ENCODE measurements around the gene OR2D2.
"Not testable (repeated sequence)": the region's sequence is repeated elsewhere in the genome, so short reads cannot be mapped to it uniquely, and the experiment has no call there.

The OR2D2 gene, protein sequence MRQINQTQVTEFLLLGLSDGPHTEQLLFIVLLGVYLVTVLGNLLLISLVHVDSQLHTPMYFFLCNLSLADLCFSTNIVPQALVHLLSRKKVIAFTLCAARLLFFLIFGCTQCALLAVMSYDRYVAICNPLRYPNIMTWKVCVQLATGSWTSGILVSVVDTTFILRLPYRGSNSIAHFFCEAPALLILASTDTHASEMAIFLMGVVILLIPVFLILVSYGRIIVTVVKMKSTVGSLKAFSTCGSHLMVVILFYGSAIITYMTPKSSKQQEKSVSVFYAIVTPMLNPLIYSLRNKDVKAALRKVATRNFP

GRCh38 chr11:6892400-6892799, at the start of gene OR2D2:
Gene OR2D2 (minus strand): TSS chr11:6892500. CDS start chr11:6892500, 0 bp downstream.
- FAIRE-seq: no peak
- DNase-seq (ENCODE audit: low spot score): no peak

DNA sequence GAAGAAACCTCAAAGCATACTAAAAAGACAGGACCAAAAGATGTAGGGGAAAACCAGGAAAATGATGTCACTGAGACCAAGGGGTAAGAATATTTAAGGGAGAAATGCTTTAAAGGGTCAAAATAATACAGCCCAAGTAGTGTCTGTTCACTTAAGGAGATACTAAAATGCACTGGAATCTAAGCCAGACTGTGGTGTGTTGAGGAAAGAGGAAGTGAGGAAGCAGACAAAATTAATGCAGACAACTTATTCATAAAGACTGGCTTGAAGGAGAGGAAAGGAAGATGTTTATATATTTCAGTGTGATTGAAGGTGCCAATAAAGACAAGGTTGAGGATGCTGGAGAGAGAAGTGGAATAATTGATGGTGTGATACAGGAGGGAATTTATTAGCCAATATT, 49.7 kb upstream of the OR2D2 start:
- FAIRE-seq: no peak
- no peak for DNase-seq (ENCODE audit: low spot score)

- no peak for FAIRE-seq
- no peak for DNase-seq (ENCODE audit: low spot score)
These were observed 39.8 kb upstream of the OR2D2 start for GRCh38 chr11:6932145-6932544.

DNA sequence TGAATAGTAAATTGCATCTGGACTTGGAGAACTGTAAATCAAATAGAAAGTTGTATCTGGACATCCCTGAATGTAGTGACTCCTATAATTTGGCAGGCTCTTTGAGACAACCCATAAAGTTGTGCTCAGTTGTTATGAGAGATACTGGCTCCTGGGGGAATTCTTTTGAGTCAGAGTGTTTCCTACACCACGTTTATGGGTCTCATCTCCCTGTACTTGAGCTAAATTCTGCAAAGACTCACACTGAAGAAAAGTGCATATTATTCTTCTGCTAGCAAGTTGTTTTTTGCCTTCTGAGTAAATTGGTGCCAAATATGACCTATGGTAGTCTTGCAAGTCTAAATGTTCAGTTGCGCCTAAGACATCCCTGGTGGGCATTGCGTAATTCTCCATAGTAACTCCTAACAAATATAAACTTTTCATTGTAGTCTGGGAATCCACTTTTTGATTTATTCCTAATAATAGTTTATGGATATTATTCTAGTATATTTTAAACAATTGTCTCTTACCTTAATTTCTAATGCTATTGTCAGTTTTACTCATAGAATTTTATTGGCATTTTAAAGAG, 38.9 kb upstream of the OR2D2 start:
- DNase-seq (ENCODE audit: low spot score) (no peak), FAIRE-seq (no peak)

GRCh38 chr11:6928916-6929315, 36.6 kb upstream of the OR2D2 start:
- no peak for FAIRE-seq
- DNase-seq (ENCODE audit: low spot score): no peak

GRCh38 chr11:6927030-6927617, 34.8 kb upstream of the OR2D2 start:
- FAIRE-seq: peak; percentile 5

DNA sequence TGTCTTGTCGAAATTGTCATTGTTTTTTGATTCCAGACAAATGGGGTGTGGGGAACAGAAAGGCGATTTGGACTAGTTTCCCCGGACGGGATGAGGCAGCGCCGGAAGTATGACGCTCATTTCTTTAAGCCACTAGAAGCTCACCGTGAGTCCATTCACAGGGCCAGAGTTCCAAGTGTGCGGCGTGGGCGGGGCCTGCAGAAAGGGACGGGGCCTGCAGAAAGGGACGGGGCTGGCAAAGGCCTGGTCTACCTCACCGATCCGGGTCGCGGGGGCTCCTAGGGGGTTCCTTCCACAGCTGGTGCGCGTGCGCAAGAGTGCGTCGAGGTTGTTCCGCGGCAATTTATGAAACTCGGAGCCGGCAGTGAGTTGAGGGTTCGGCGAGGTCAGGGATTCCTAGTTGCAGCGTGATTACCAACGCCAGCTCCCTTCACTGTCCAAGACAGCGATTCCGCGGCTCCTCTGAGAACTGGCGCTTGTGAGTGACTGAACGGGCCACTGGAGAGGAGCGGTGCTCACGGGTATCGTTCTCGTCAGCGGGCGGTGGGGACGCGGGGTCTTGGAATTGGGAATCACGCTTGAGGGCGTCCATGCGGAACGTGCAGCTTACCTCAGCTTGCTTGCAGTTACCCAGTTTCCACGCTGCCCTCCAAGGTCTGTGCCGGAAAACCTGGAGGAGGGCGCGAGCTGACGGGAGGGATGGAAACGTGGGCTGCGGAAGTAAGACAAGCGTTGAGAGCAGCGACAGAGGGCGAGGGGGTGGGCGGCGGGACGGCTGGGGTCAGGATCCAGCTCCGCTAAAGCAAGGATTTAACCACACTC, 34.1 kb upstream of the OR2D2 start, which contains the start of gene ZNF215:
ZNF215 (plus strand) TSS at position 219 of the 822 bp plus-strand sequence. CDS start 5,847 bp downstream, outside the sequence.
- DNase-seq (ENCODE audit: low spot score): peak; percentile 90

More at GRCh38 chr11:6927030-6927617, 34.8 kb upstream of the OR2D2 start:
- peak; percentile 5 for DNase-seq (ENCODE audit: low spot score)

GRCh38 chr11:6925636-6926207, 33.4 kb upstream of the OR2D2 start:
- FAIRE-seq: no peak
- DNase-seq (ENCODE audit: low spot score): peak; percentile 19

More for the DNA sequence above, 34.1 kb upstream of the OR2D2 start, which contains the start of gene ZNF215:
- FAIRE-seq: no peak

DNA sequence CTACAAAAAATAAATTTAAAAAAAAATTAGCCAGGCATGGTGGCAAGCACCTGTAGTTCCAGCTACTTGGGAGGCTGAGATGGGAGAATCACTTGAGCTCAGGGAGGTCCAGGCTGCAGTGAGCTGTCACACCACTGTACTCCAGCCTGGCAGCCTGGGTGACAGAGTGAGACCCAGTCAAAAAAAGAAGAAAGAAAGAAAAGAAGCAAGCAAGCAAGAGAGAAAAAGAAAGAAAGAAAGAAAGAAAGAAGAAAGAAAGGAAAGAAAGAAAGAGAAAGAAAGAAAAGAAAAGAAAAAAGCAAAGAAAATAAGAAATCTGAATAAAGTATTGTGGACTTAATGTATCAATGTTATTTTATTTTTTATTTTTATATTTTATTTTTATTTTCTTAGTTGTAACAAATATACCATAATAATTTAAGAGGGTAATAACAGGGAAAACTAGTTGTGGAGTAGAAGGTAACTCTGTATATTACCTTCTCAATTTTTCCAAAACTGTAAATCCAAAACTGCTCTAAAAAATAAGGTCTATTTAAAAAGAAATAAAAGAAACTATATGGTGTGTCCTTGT, 32.8 kb upstream of the OR2D2 start:
- FAIRE-seq (no peak), DNase-seq (ENCODE audit: low spot score) (no peak)

- DNase-seq (ENCODE audit: low spot score) (no peak), FAIRE-seq (no peak)
These were observed 28.4 kb upstream of the OR2D2 start, which contains the start of gene OR2D3 for GRCh38 chr11:6920702-6921101. Gene OR2D3 (plus strand): TSS chr11:6921002. CDS start chr11:6921002, 0 bp downstream.

GRCh38 chr11:6919698-6920097, 27.4 kb upstream of the OR2D2 start:
- FAIRE-seq: no peak
- no peak for DNase-seq (ENCODE audit: low spot score)

DNA sequence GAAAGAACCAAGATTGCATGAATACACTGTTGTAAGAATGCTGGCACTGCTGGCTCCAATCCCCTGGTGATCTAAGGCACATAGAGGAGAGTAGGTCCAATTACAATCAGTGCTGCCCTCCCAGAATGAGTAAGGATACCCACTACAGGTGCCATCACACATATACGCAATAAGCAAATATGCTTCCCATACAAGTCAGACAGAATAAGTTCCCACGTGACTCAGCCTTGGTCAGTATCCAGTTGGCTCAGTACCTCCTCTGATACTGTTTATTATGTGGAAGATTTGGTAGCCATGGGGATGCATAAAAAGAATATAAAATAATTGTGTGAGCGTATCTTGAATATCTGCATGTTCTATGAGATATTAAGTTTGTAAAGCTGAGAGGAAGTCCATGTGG, 19.6 kb upstream of the OR2D2 start:
- DNase-seq (ENCODE audit: low spot score) (no peak), FAIRE-seq (no peak)

DNA sequence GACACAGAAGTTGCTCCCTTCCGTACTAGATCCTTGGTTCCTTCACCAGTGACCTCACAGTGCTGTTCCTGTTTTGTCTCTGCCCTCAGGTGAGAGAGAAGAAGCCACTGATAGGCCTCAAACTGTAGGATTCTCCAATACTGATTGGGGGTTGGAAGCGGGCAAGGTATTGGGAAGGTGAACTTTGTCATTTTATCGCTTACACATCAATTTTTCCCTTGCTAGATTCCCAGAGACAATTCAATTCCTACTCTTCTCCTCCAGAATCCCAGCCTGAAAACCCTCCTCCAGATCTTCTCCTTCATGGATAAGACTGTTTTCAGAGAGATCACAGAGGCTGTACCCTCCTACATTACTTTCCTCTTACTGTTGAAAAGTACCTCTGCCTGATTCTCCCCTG, 19.1 kb upstream of the OR2D2 start:
- no peak for DNase-seq (ENCODE audit: low spot score)
- FAIRE-seq: no peak

DNA sequence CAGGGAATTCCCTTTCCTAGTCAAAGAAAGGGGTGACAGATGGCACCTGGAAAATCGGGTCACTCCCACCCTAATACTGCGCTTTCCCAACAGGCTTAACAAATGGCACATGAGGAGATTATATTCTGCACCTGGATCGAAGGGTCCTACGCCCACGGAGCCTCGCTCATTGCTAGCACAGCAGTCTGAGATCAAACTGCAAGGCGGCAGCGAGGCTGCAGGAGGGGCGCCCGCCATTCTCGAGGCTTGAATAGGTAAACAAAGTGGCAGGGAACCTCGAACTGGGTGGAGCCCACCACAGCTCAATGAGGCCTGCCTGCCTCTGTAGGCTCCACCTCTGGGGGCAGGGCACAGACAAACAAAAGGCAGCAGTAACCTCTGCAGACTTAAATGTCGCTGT, 12.5 kb upstream of the OR2D2 start:
- not testable (repeated sequence) for FAIRE-seq; DNase-seq (ENCODE audit: low spot score)

- no peak for FAIRE-seq
These were observed 8.2 kb upstream of the OR2D2 start for GRCh38 chr11:6900327-6900999.

GRCh38 chr11:6898911-6899310, 6.6 kb upstream of the OR2D2 start:
- no peak for FAIRE-seq
- DNase-seq (ENCODE audit: low spot score): no peak

More at GRCh38 chr11:6900327-6900999, 8.2 kb upstream of the OR2D2 start:
- no peak for DNase-seq (ENCODE audit: low spot score)

DNA sequence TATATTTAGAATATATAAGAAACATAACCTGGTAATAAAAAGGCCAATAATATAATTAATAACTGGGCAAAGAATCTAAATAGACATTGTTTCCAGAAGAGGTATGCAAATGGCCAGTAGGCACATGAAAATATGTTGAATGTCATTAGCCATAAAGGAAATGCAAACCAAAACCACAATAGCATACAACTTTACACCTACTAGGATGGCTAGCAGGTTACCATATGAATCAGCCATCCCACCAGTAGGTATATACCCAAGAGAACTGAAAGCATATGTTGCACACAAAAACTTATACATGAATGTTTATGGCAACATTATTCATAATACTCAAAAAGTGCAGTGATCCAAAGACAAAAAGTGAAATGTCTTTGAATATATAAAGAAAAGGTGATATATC, 2.7 kb upstream of the OR2D2 start:
- DNase-seq (ENCODE audit: low spot score) (no peak), FAIRE-seq (no peak)

DNA sequence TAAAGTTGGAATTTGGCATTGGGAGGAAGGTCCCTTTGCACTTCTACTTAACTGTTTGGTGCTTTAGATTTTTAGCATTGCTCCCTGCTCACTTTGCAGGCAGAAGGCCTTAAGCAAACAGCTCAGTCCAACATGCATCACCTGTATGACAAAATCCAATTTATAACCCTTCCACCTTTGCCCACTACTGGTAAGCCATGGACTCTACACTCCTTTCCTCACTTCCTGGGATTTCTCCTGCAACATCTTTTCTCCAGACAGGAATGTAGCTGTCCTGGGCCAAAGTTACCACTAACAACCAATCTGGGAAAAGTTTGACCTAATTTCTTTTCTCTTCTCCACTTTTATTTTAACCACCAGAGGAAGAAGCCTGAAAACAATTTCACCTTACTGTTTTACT, 1.8 kb upstream of the OR2D2 start:
- FAIRE-seq (no peak), DNase-seq (ENCODE audit: low spot score) (no peak)

DNA sequence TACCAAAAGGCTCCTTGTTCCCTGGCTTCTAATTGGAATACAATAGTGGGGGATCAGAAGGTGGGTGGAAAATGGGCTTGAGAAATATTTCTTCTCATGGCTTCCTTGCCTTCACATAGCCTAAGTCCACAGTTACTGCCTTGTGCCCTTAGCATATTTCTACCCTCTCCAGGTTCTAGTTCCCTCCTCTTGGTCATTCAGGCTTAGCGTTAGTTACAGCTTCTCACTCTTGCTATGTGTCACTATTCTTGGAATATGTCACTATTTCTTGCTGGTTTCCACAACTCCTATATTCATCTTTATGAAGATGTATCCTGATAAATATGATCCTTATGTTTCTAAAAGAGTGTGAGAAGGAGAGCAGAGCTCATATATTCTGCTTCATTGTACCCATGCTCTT, 2.5 kb downstream of the OR2D2 start:
- DNase-seq (ENCODE audit: low spot score) (no peak), FAIRE-seq (no peak)

DNA sequence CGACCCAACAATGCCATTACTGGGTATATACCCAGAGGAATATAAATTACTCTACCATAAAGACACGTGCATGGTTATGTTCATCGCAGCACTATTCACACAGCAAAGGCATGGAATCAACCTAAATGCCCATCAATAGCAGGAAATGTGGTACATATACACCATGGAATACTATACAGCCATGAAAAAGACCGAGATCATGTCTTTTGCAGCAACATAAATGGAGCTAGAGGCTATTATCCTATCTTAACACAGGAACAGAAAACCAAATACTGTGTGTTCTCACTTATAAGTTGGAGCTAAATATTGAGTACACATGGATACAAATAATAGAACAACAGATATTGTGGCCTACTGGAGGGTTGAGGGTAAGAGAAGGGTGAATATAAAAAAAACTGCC, 3.5 kb downstream of the OR2D2 start:
- FAIRE-seq (no peak), DNase-seq (ENCODE audit: low spot score) (no peak)

Data from urothelium cell line (cell line).